Measurements from ENCODE around the gene PRSS36. TPM values are rescaled to one million over a fixed set of nuclear protein-coding genes. Genes with fewer than 3 reads are reported as not detected.

Gene PRSS36
- total and polyA plus RNA-seq, 9 of the 15 experiments (the other 6 are each of a cell fraction or from before 2014, with no cell fraction given), result 0.09 to 1.2 (median 0.54) TPM; not detected in 2

DNA sequence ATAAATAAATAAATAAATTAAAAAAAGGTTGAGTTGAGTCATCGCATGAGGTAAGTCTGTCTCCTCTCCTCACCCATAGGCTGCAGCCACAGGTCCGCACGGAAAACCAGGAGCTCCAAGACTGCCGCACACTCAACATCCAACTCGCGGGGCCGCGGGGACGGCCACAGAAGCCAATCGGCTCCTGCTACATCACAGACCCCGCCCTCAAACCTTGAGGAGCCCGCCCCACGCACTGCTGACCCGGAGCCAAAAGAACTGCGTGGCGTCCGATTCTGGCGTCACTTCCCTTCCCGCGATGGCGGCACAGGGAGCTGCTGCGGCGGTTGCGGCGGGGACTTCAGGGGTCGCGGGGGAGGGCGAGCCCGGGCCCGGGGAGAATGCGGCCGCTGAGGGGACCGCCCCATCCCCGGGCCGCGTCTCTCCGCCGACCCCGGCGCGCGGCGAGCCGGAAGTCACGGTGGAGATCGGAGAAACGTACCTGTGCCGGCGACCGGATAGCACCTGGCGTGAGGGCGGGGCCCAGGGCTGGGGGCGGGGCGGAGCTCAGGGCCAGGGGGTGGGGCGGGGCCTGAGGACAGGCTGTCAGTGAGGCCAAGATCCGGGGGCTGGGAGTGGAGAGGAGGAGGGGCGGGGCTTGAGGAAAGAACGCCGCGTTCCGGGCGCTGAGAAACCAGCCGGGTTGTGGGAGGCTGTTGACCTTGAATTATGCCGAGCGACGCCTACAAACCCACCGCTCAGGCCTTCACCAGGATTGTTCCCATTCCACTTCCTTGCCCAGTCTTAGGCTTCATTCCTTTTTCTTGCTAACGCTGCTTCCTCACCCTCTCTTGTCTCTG, 32.3 kb downstream of the PRSS36 start, which contains the start of gene KAT8 (continued):
- TF ChIP-seq SOX6 (IDR thresholded peaks at IDR 0.05) (no peak; the same call in 1 of the 2 replicates), RUNX1 (IDR thresholded peaks at IDR 0.05; ENCODE audit: low read depth) (no peak), NFIC (IDR thresholded peaks at IDR 0.05) (peak; percentile 70), MYNN (IDR thresholded peaks at IDR 0.05) (no peak), MYNN (CRISPR knock-in tag; IDR thresholded peaks at IDR 0.05) (no peak), U2AF2 (optimal IDR thresholded peaks at IDR 0.05; ENCODE audit: low read depth, low read length) (no peak), HNRNPUL1 (IDR thresholded peaks at IDR 0.05; ENCODE audit: low read length) (no peak), ARHGAP35 (IDR thresholded peaks at IDR 0.05; ENCODE audit: partially characterized antibody) (no peak), ZNF780A (CRISPR knock-in tag; IDR thresholded peaks at IDR 0.05) (no peak), PYGO2 (tag; IDR thresholded peaks at IDR 0.05) (no peak), RNF2 (IDR thresholded peaks at IDR 0.05) (no peak), HNRNPL (IDR thresholded peaks at IDR 0.05; ENCODE audit: low read depth, low read length) (no peak), MYBL2 (IDR thresholded peaks at IDR 0.05; ENCODE audit: low read depth) (no peak), MYBL2 (CRISPR knock-in tag; IDR thresholded peaks at IDR 0.05; ENCODE audit: borderline replicate concordance) (no peak), POLR2AphosphoS2 (IDR thresholded peaks at IDR 0.05; ENCODE audit: low read length) (peak; percentile 90; the same call in 1 of the 2 replicates), KDM1A (IDR thresholded peaks at IDR 0.05) (no peak), FIP1L1 (IDR thresholded peaks at IDR 0.05; ENCODE audit: low read depth, low read length, poor library complexity, severe bottlenecking) (peak; percentile 54), EP300 (IDR thresholded peaks at IDR 0.05; ENCODE audit: low read length) (peak; percentile 50), ELF2 (CRISPR knock-in tag; IDR thresholded peaks at IDR 0.05) (no peak; the same call in 1 of the 2 replicates)
- TF ChIP-seq, protein P1, sequence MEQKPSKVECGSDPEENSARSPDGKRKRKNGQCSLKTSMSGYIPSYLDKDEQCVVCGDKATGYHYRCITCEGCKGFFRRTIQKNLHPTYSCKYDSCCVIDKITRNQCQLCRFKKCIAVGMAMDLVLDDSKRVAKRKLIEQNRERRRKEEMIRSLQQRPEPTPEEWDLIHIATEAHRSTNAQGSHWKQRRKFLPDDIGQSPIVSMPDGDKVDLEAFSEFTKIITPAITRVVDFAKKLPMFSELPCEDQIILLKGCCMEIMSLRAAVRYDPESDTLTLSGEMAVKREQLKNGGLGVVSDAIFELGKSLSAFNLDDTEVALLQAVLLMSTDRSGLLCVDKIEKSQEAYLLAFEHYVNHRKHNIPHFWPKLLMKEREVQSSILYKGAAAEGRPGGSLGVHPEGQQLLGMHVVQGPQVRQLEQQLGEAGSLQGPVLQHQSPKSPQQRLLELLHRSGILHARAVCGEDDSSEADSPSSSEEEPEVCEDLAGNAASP (IDR thresholded peaks at IDR 0.05), result no peak
- TF ChIP-seq, protein P2, sequence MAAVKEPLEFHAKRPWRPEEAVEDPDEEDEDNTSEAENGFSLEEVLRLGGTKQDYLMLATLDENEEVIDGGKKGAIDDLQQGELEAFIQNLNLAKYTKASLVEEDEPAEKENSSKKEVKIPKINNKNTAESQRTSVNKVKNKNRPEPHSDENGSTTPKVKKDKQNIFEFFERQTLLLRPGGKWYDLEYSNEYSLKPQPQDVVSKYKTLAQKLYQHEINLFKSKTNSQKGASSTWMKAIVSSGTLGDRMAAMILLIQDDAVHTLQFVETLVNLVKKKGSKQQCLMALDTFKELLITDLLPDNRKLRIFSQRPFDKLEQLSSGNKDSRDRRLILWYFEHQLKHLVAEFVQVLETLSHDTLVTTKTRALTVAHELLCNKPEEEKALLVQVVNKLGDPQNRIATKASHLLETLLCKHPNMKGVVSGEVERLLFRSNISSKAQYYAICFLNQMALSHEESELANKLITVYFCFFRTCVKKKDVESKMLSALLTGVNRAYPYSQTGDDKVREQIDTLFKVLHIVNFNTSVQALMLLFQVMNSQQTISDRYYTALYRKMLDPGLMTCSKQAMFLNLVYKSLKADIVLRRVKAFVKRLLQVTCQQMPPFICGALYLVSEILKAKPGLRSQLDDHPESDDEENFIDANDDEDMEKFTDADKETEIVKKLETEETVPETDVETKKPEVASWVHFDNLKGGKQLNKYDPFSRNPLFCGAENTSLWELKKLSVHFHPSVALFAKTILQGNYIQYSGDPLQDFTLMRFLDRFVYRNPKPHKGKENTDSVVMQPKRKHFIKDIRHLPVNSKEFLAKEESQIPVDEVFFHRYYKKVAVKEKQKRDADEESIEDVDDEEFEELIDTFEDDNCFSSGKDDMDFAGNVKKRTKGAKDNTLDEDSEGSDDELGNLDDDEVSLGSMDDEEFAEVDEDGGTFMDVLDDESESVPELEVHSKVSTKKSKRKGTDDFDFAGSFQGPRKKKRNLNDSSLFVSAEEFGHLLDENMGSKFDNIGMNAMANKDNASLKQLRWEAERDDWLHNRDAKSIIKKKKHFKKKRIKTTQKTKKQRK (IDR thresholded peaks at IDR 0.05; ENCODE audit: borderline replicate concordance, low read depth, low read length), result no peak
- TF ChIP-seq, protein P3, sequence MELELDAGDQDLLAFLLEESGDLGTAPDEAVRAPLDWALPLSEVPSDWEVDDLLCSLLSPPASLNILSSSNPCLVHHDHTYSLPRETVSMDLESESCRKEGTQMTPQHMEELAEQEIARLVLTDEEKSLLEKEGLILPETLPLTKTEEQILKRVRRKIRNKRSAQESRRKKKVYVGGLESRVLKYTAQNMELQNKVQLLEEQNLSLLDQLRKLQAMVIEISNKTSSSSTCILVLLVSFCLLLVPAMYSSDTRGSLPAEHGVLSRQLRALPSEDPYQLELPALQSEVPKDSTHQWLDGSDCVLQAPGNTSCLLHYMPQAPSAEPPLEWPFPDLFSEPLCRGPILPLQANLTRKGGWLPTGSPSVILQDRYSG (tag; conservative IDR thresholded peaks at IDR 0.05; ENCODE audit: low read depth), result no peak
- TF ChIP-seq, protein P4, sequence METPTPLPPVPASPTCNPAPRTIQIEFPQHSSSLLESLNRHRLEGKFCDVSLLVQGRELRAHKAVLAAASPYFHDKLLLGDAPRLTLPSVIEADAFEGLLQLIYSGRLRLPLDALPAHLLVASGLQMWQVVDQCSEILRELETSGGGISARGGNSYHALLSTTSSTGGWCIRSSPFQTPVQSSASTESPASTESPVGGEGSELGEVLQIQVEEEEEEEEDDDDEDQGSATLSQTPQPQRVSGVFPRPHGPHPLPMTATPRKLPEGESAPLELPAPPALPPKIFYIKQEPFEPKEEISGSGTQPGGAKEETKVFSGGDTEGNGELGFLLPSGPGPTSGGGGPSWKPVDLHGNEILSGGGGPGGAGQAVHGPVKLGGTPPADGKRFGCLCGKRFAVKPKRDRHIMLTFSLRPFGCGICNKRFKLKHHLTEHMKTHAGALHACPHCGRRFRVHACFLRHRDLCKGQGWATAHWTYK (CRISPR knock-in tag; IDR thresholded peaks at IDR 0.05), result no peak

All from K562 (cell line).